DMS79 (cell line): ENCODE data around the gene F8.
"Not testable (repeated sequence)": the region's sequence is repeated elsewhere in the genome, so short reads cannot be mapped to it uniquely, and the experiment has no call there.

Experiments used
- DNase-seq: peaks from one replicate; lab custom pipeline; 2025; lab: John Stamatoyannopoulos, UW

F8 gene

GRCh38 chrX:155028877-155029291 is 6.4 kb upstream of the F8 start:
- no peak for DNase-seq

GRCh38 chrX:155028129-155028528 is 5.6 kb upstream of the F8 start:
- no peak for DNase-seq

- no peak for DNase-seq
Observed at GRCh38 chrX:155027509-155028066, 5.1 kb upstream of the F8 start.

GRCh38 chrX:155026727-155027508 is 4.4 kb upstream of the F8 start, which contains the start of gene FUNDC2:
FUNDC2 (plus strand) TSS chrX:155026844; CDS start chrX:155026939, 95 bp downstream.
- peak; percentile 81 for DNase-seq

- no peak for DNase-seq
Observed at GRCh38 chrX:155026420-155026726, 3.9 kb upstream of the F8 start.

GRCh38 chrX:155023907-155024833 is 1.6 kb upstream of the F8 start:
- no peak for DNase-seq

- no peak for DNase-seq
Observed at GRCh38 chrX:155020591-155020990, 1.9 kb downstream of the F8 start.

GRCh38 chrX:155009994-155010472 is 12.5 kb downstream of the F8 start:
- no peak for DNase-seq

GRCh38 chrX:155008578-155008977 is 13.9 kb downstream of the F8 start:
- not testable (repeated sequence) for DNase-seq

- not testable (repeated sequence) for DNase-seq
Observed at GRCh38 chrX:155006913-155007671, 15.4 kb downstream of the F8 start.

- not testable (repeated sequence) for DNase-seq
Observed at GRCh38 chrX:155006379-155006778, 16.1 kb downstream of the F8 start.

GRCh38 chrX:155005190-155005589 is 17.3 kb downstream of the F8 start:
- DNase-seq = no peak

GRCh38 chrX:155001873-155002272 is 20.6 kb downstream of the F8 start:
- no peak for DNase-seq

- no peak for DNase-seq
Observed at GRCh38 chrX:155000841-155001240, 21.7 kb downstream of the F8 start.

- DNase-seq = no peak
Observed at GRCh38 chrX:154998204-154998880, 24.2 kb downstream of the F8 start.

- DNase-seq = no peak
Observed at GRCh38 chrX:154991476-154991875, 31.0 kb downstream of the F8 start.

- no peak for DNase-seq
Observed at GRCh38 chrX:154991039-154991438, 31.5 kb downstream of the F8 start.

GRCh38 chrX:154990496-154990895 is 32.0 kb downstream of the F8 start:
- no peak for DNase-seq

- DNase-seq = no peak
Observed at GRCh38 chrX:154988719-154989118, 33.8 kb downstream of the F8 start.

GRCh38 chrX:154987940-154988339 is 34.6 kb downstream of the F8 start:
- no peak for DNase-seq
